ENCODE results near the gene LOXL1.

The LOXL1 gene

GRCh38 chr15:73922186-73923151 lies 3.8 kb upstream of the LOXL1 start:
- no peak for TF ChIP-seq POLR2A (IDR thresholded peaks at IDR 0.05; ENCODE audit: low read depth, low read length)
- DNase-seq (ENCODE audit: insufficient read length, low spot score) (no peak), FAIRE-seq (no peak)

- FAIRE-seq (no peak), DNase-seq (ENCODE audit: insufficient read length, low spot score) (no peak)
- no peak for TF ChIP-seq POLR2A (IDR thresholded peaks at IDR 0.05; ENCODE audit: low read depth, low read length)
Observed at GRCh38 chr15:73923156-73923487, 3.1 kb upstream of the LOXL1 start.

- no peak for TF ChIP-seq POLR2A (IDR thresholded peaks at IDR 0.05; ENCODE audit: low read depth, low read length)
- FAIRE-seq, result no peak
- no peak for DNase-seq (ENCODE audit: insufficient read length, low spot score)
Observed at GRCh38 chr15:73923488-73924164, 2.6 kb upstream of the LOXL1 start.

GRCh38 chr15:73924171-73924921 lies 1.9 kb upstream of the LOXL1 start:
- no peak for FAIRE-seq
- no peak for TF ChIP-seq POLR2A (IDR thresholded peaks at IDR 0.05; ENCODE audit: low read depth, low read length)
- DNase-seq (ENCODE audit: insufficient read length, low spot score), result peak; percentile 78

- no peak for FAIRE-seq
- TF ChIP-seq POLR2A (IDR thresholded peaks at IDR 0.05; ENCODE audit: low read depth, low read length), result no peak
- DNase-seq (ENCODE audit: insufficient read length, low spot score), result no peak
Observed at GRCh38 chr15:73925848-73926218, 429 bp upstream of the LOXL1 start.

GRCh38 chr15:73927003-73927475 lies 777 bp downstream of the LOXL1 start:
- no peak for TF ChIP-seq POLR2A (IDR thresholded peaks at IDR 0.05; ENCODE audit: low read depth, low read length)
- DNase-seq (ENCODE audit: insufficient read length, low spot score), result no peak
- FAIRE-seq, result no peak

- TF ChIP-seq POLR2A (IDR thresholded peaks at IDR 0.05; ENCODE audit: low read depth, low read length), result no peak
- no peak for FAIRE-seq
- peak; percentile 70 for DNase-seq (ENCODE audit: insufficient read length, low spot score)
Observed at GRCh38 chr15:73927476-73928240, 1.4 kb downstream of the LOXL1 start.

- FAIRE-seq (no peak), DNase-seq (ENCODE audit: insufficient read length, low spot score) (no peak)
- no peak for TF ChIP-seq POLR2A (IDR thresholded peaks at IDR 0.05; ENCODE audit: low read depth, low read length)
Observed at GRCh38 chr15:73928241-73928579, 1.9 kb downstream of the LOXL1 start.

GRCh38 chr15:73928971-73929627 lies 2.8 kb downstream of the LOXL1 start:
- DNase-seq (ENCODE audit: insufficient read length, low spot score), result no peak
- no peak for FAIRE-seq
- no peak for TF ChIP-seq POLR2A (IDR thresholded peaks at IDR 0.05; ENCODE audit: low read depth, low read length)

- TF ChIP-seq POLR2A (IDR thresholded peaks at IDR 0.05; ENCODE audit: low read depth, low read length), result no peak
- FAIRE-seq (no peak), DNase-seq (ENCODE audit: insufficient read length, low spot score) (no peak)
Observed at GRCh38 chr15:73930371-73930770, 4.1 kb downstream of the LOXL1 start.

- DNase-seq (ENCODE audit: insufficient read length, low spot score) (no peak), FAIRE-seq (no peak)
- TF ChIP-seq POLR2A (IDR thresholded peaks at IDR 0.05; ENCODE audit: low read depth, low read length), result no peak
Observed at GRCh38 chr15:73930790-73931281, 4.6 kb downstream of the LOXL1 start.

- FAIRE-seq (no peak), DNase-seq (ENCODE audit: insufficient read length, low spot score) (no peak)
- TF ChIP-seq POLR2A (IDR thresholded peaks at IDR 0.05; ENCODE audit: low read depth, low read length), result no peak
Observed at GRCh38 chr15:73931441-73931840, 5.2 kb downstream of the LOXL1 start.
